IgD-negative memory B cell (primary cell): ENCODE results near the gene VCAN. TPM values are rescaled to one million over a fixed set of nuclear protein-coding genes. Genes with fewer than 3 reads are reported as not detected.

Experiments
- H3K27ac Mint-ChIP-seq, 3 donors: one replicate each; pipeline ENCODE4 v1.8.0; 2020 to 2022; ENCODE audit warnings: mild to moderate bottlenecking in 3 of 3, mixed read lengths in 3 of 3, moderate library complexity in 1 of 3
- H3K27me3 Mint-ChIP-seq: one replicate; pipeline ENCODE4 v1.8.0; 2021; ENCODE audit warnings: mixed read lengths
- H3K36me3 Mint-ChIP-seq: one replicate; pipeline ENCODE4 v1.8.0; 2020; ENCODE audit warnings: mild to moderate bottlenecking, mixed read lengths
- H3K4me1 Mint-ChIP-seq, 3 donors: one replicate each; pipeline ENCODE4 v1.8.0; 2020 to 2022; ENCODE audit warnings: mixed read lengths in 3 of 3, mild to moderate bottlenecking in 1 of 3
- H3K4me3 Mint-ChIP-seq, 4 donors: one replicate each; pipeline ENCODE4 v1.8.0; 2020 to 2022; ENCODE audit warnings: mild to moderate bottlenecking in 4 of 4, mixed read lengths in 4 of 4, moderate library complexity in 3 of 4
- H3K9me3 Mint-ChIP-seq, 3 donors: one replicate each; pipeline ENCODE4 v1.8.0; 2020 to 2021; ENCODE audit warnings: mixed read lengths in 3 of 3, mild to moderate bottlenecking in 1 of 3
- polyA plus RNA-seq: library from polyadenylated mRNA; unstranded; fragments of 300-500 nt; fragmentation: Illumina TruSeq; gene quantifications from one replicate; pipeline ENCODE4 v1.2.3, GENCODE V29; 2021

The VCAN gene
- polyA plus RNA-seq, 1 donor from 2014 or later: 1.6 TPM

- Mint-ChIP-seq H3K27me3 (peaks cover 5% of the 10 kb centered on the region), H3K9me3 (peaks cover 3 to 5% (median 4%) of the 10 kb centered on the region in 3 donors), H3K36me3 (no peaks in the 10 kb centered on the region), H3K27ac (no peak overlapping the region), H3K4me3 (no peak overlapping the region), H3K4me1 (no peaks in the 10 kb centered on the region)
Measured at GRCh38 chr5:83498585-83498984, 27.0 kb downstream of the VCAN start.

- H3K27ac Mint-ChIP-seq: no peak overlapping the region
- peaks cover 6% of the 10 kb centered on the region for H3K27me3 Mint-ChIP-seq
- H3K36me3 Mint-ChIP-seq: no peaks in the 10 kb centered on the region
- peaks cover 8 to 14% (median 11%) of the 10 kb centered on the region in 3 donors for H3K9me3 Mint-ChIP-seq
- no peaks in the 10 kb centered on the region for H3K4me1 Mint-ChIP-seq
- H3K4me3 Mint-ChIP-seq: no peak overlapping the region
Measured at GRCh38 chr5:83503662-83504061, 32.1 kb downstream of the VCAN start.

- H3K27ac Mint-ChIP-seq: no peak overlapping the region
- H3K4me1 Mint-ChIP-seq: no peaks in the 10 kb centered on the region
- H3K36me3 Mint-ChIP-seq: no peaks in the 10 kb centered on the region
- H3K9me3 Mint-ChIP-seq: peaks cover 4 to 11% (median 6%) of the 10 kb centered on the region in 3 donors
- peaks cover 3% of the 10 kb centered on the region for H3K27me3 Mint-ChIP-seq
- H3K4me3 Mint-ChIP-seq: no peak overlapping the region
Measured at GRCh38 chr5:83507431-83507830, 35.9 kb downstream of the VCAN start.

- no peaks in the 10 kb centered on the region for H3K36me3 Mint-ChIP-seq
- no peak overlapping the region for H3K4me3 Mint-ChIP-seq
- no peak overlapping the region for H3K27ac Mint-ChIP-seq
- peaks cover 3% of the 10 kb centered on the region for H3K27me3 Mint-ChIP-seq
- no peaks in the 10 kb centered on the region for H3K4me1 Mint-ChIP-seq
- peaks cover 4 to 11% (median 6%) of the 10 kb centered on the region in 3 donors for H3K9me3 Mint-ChIP-seq
Measured at GRCh38 chr5:83509540-83509939, 38.0 kb downstream of the VCAN start.

- no peak overlapping the region for H3K27ac Mint-ChIP-seq
Measured at GRCh38 chr5:83510260-83510659, 38.7 kb downstream of the VCAN start.

GRCh38 chr5:83512061-83512745, 40.7 kb downstream of the VCAN start:
- H3K4me1 Mint-ChIP-seq: no peaks in the 10 kb centered on the region
- H3K9me3 Mint-ChIP-seq: no peaks in the 10 kb centered on the region
- no peak overlapping the region for H3K4me3 Mint-ChIP-seq
- H3K27me3 Mint-ChIP-seq: peaks cover 1% of the 10 kb centered on the region
- no peaks in the 10 kb centered on the region for H3K36me3 Mint-ChIP-seq
- H3K27ac Mint-ChIP-seq: no peak overlapping the region

More at GRCh38 chr5:83510260-83510659, 38.7 kb downstream of the VCAN start:
- no peak overlapping the region for H3K4me3 Mint-ChIP-seq
- peaks cover 3% of the 10 kb centered on the region for H3K27me3 Mint-ChIP-seq
- no peaks in the 10 kb centered on the region for H3K4me1 Mint-ChIP-seq
- H3K9me3 Mint-ChIP-seq: peaks cover 4 to 8% (median 6%) of the 10 kb centered on the region in 3 donors
- H3K36me3 Mint-ChIP-seq: no peaks in the 10 kb centered on the region

- no peak overlapping the region for H3K27ac Mint-ChIP-seq
- H3K4me3 Mint-ChIP-seq: no peak overlapping the region
- H3K4me1 Mint-ChIP-seq: no peaks in the 10 kb centered on the region
- no peaks in the 10 kb centered on the region for H3K9me3 Mint-ChIP-seq
- no peaks in the 10 kb centered on the region for H3K36me3 Mint-ChIP-seq
- H3K27me3 Mint-ChIP-seq: peaks cover 1% of the 10 kb centered on the region
Measured at GRCh38 chr5:83513081-83513480, 41.5 kb downstream of the VCAN start.

GRCh38 chr5:83513491-83513890, 41.9 kb downstream of the VCAN start:
- no peaks in the 10 kb centered on the region for H3K36me3 Mint-ChIP-seq
- no peak overlapping the region for H3K4me3 Mint-ChIP-seq
- H3K27ac Mint-ChIP-seq: no peak overlapping the region
- H3K4me1 Mint-ChIP-seq: no peaks in the 10 kb centered on the region
- H3K9me3 Mint-ChIP-seq: no peaks in the 10 kb centered on the region
- peaks cover 1% of the 10 kb centered on the region for H3K27me3 Mint-ChIP-seq

GRCh38 chr5:83516377-83516776, 44.8 kb downstream of the VCAN start:
- H3K4me1 Mint-ChIP-seq: no peaks in the 10 kb centered on the region
- H3K27me3 Mint-ChIP-seq: no peaks in the 10 kb centered on the region
- H3K4me3 Mint-ChIP-seq: no peak overlapping the region
- no peaks in the 10 kb centered on the region for H3K9me3 Mint-ChIP-seq
- H3K27ac Mint-ChIP-seq: no peak overlapping the region
- no peaks in the 10 kb centered on the region for H3K36me3 Mint-ChIP-seq

- Mint-ChIP-seq H3K27me3 (no peaks in the 10 kb centered on the region), H3K4me1 (no peaks in the 10 kb centered on the region), H3K36me3 (no peaks in the 10 kb centered on the region), H3K9me3 (no peaks in the 10 kb centered on the region), H3K27ac (no peak overlapping the region), H3K4me3 (no peak overlapping the region)
Measured at GRCh38 chr5:83517072-83517687, 45.6 kb downstream of the VCAN start.

GRCh38 chr5:83517688-83518085, 46.1 kb downstream of the VCAN start:
- Mint-ChIP-seq H3K27me3 (no peaks in the 10 kb centered on the region), H3K9me3 (no peaks in the 10 kb centered on the region), H3K36me3 (no peaks in the 10 kb centered on the region), H3K4me3 (no peak overlapping the region), H3K4me1 (no peaks in the 10 kb centered on the region), H3K27ac (no peak overlapping the region)

GRCh38 chr5:83518319-83519061, 46.9 kb downstream of the VCAN start:
- Mint-ChIP-seq H3K4me3 (no peak overlapping the region), H3K9me3 (no peaks in the 10 kb centered on the region), H3K4me1 (no peaks in the 10 kb centered on the region), H3K27ac (no peak overlapping the region), H3K36me3 (no peaks in the 10 kb centered on the region), H3K27me3 (no peaks in the 10 kb centered on the region)

GRCh38 chr5:83522446-83522845, 50.9 kb downstream of the VCAN start:
- H3K36me3 Mint-ChIP-seq: no peaks in the 10 kb centered on the region
- H3K4me1 Mint-ChIP-seq: no peaks in the 10 kb centered on the region
- no peaks in the 10 kb centered on the region for H3K27me3 Mint-ChIP-seq
- no peaks in the 10 kb centered on the region for H3K9me3 Mint-ChIP-seq
- H3K27ac Mint-ChIP-seq: no peak overlapping the region
- H3K4me3 Mint-ChIP-seq: no peak overlapping the region

GRCh38 chr5:83523929-83524328, 52.4 kb downstream of the VCAN start:
- Mint-ChIP-seq H3K4me3 (no peak overlapping the region), H3K4me1 (no peaks in the 10 kb centered on the region), H3K27ac (no peak overlapping the region), H3K9me3 (no peaks in the 10 kb centered on the region), H3K27me3 (no peaks in the 10 kb centered on the region), H3K36me3 (no peaks in the 10 kb centered on the region)

GRCh38 chr5:83524345-83524744, 52.8 kb downstream of the VCAN start:
- Mint-ChIP-seq H3K9me3 (no peaks in the 10 kb centered on the region), H3K27ac (no peak overlapping the region), H3K27me3 (no peaks in the 10 kb centered on the region), H3K4me1 (no peaks in the 10 kb centered on the region), H3K36me3 (no peaks in the 10 kb centered on the region), H3K4me3 (no peak overlapping the region)
